Keratinocyte (primary cell): ENCODE data around the gene GTF3C5.

Experiments
- CTCF ChIP-seq, 3 experiments: IDR thresholded peaks in 1 of 3; conservative IDR thresholded peaks in 1 of 3; optimal IDR thresholded peaks in 1 of 3; 2 replicates in 2 of 3; 3 replicates in 1 of 3; pipeline versions ENCODE3 to v1.5.1; 2011; ENCODE audit warnings: low read length in 3 of 3, mild to moderate bottlenecking in 3 of 3, moderate library complexity in 2 of 3, control low read depth in 1 of 3, inconsistent platforms in 1 of 3; ENCODE audit not compliant: insufficient read depth in 2 of 3; ENCODE audit errors: extremely low read depth in 1 of 3
- EZH2 ChIP-seq: IDR thresholded peaks from one replicate; pipeline ENCODE4 v1.6.1; 2012; ENCODE audit warnings: inconsistent platforms, mild to moderate bottlenecking, low read length, moderate library complexity

GRCh38 chr9:133080161-133080560 lies 49.4 kb downstream of the GTF3C5 start:
- TF ChIP-seq CTCF (optimal IDR thresholded peaks at IDR 0.05 in 1 of 3, IDR thresholded peaks at IDR 0.05 in 1 of 3, conservative IDR thresholded peaks at IDR 0.05 in 1 of 3; ENCODE audit: extremely low read depth in 1 of 3, insufficient read depth in 2 of 3, low read length in 3 of 3): no peak
- no peak for TF ChIP-seq EZH2
